ENCODE data around the gene ISCU.

GRCh38 chr12:108526482-108527165, 35.8 kb upstream of the ISCU start:
- no peak for TF ChIP-seq EZH2phosphoT487 (IDR thresholded peaks at IDR 0.05; ENCODE audit: borderline replicate concordance, low read length)
- TF ChIP-seq CTCF (IDR thresholded peaks at IDR 0.05; ENCODE audit: low read depth, low read length, poor library complexity, severe bottlenecking), result no peak
